Activated CD4-positive, alpha-beta T cell treated with anti-CD3 and anti-CD28 coated beads for 24 hours (primary cell): ENCODE data around the gene MCFD2.
"Not testable (repeated sequence)": the region's sequence is repeated elsewhere in the genome, so short reads cannot be mapped to it uniquely, and the experiment has no call there.

Experiments
- DNase-seq, 2 donors: peaks; one replicate each; pipeline ENCODE4 v3.0.0-alpha.2; 2020; ENCODE audit warnings: low read depth in 2 of 2

Gene MCFD2

GRCh38 chr2:46937471-46937901 is 21.9 kb upstream of the MCFD2 start:
- DNase-seq = no peak

DNA sequence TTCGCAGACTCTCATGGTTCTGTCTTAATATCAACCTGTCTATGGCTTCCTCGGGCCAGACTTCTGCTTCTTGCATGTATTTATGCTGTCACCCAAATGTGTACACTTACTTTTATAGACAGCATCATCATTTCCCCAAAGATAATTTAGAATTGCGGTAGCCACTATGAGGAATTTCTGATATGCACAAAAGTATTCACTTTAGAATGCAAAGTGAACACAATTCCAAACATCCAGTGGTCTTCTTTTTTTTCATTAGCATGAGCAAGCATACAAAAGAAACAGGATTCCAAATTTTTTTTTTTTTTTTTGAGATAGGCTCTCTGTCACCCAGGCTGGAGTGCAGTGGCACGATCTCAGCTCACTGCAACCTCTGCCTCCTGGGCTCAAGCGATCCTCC is 21.0 kb upstream of the MCFD2 start:
- no peak for DNase-seq

DNA sequence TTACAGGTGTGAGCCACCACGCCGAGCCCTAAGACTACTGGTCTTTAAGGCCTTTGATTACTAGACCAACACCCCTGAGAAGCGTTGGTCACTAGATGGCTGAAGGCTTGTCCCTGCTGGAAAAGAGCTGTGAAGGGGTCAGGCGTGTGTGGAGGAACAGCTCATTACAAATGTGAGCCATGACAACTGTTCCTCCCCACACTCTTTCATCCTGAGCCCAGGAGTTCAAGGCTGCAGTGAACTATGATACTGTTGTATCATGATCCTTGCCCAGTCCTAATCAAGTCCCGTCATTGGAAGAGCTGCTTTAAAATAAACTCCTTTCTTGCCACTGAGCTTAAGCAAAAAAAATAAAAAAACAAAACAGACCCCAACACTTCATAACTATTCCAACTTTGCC is 19.5 kb upstream of the MCFD2 start:
- no peak for DNase-seq

DNA sequence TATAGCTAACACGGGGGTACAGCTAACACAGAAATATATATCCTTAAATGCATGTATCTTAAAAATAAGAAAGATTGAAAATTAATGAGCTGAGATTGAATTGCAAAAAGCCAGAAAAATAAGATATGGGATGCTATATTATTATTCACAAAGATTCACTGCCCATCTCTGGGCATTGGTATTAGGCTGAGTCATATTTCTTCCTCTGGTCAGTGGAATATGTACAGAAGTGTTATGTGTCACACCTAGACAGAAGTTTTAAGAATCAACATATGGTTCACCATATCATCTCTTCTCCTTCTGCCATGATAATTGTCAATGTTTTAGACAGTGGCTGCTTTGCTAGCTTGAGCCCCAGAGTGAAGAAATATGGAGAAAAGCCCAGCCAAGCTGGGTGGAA is 14.0 kb upstream of the MCFD2 start:
- DNase-seq = no peak

- DNase-seq = no peak
These were observed 11.3 kb upstream of the MCFD2 start for GRCh38 chr2:46926863-46927262.

DNA sequence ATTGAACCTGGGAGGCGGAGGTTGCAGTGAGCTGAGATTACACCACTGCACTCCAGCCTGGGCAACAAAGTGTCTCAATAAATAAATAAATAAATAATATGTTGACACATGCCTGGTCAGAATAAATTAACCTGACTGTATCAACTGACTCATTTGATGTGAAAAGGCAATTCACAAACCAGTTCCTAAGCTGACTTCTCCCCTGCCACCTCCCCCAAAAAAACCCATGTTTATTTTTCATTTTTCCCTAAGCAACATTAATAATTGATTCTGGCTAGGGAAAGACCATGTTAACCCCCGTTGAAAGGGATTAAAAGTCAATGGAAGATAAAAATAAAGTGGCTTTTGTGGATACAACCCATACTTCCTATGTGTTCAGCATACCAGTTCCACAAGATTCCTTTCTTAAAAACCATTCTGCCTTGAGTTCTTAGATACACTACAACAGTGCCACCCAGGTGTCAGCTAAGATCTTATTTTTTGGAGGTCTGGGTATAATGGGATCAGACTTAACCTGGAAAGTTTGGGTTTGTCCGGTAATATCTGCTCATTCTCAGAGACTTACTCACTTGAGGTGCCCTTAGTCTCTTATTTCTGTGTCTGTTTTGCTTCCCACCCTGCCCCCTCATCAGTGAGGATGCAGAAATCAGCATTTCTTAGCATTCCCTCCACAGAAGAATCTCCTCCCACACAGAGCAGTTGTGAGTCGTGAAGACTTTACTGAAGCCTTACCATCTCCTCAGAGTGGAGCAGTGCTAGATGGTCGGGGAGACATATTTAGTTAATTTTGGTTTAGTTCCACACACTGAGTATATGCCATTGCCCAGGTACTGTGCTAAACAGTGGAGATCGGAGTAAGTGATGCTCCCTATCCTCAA is 10.1 kb upstream of the MCFD2 start:
- no peak for DNase-seq

DNA sequence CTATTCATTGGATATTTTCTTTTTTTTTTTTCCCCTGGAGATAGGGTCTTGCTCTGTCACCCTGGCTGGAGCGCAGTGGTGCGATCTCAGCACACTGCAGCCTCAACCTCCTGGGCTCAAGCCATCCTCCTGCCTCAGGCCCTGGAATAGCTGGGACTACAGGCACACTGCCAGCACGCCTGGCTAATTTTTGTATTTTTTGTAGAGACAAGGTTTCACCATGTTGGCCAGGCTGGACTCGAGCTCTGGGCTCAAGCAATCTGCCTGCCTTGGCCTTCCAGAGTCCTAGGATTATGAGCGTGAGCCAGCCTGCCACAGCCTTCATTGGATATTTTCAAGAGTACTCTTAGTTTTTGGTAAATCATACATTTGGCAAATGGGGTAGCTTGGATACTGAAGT is 9.0 kb upstream of the MCFD2 start:
- no peak for DNase-seq

DNA sequence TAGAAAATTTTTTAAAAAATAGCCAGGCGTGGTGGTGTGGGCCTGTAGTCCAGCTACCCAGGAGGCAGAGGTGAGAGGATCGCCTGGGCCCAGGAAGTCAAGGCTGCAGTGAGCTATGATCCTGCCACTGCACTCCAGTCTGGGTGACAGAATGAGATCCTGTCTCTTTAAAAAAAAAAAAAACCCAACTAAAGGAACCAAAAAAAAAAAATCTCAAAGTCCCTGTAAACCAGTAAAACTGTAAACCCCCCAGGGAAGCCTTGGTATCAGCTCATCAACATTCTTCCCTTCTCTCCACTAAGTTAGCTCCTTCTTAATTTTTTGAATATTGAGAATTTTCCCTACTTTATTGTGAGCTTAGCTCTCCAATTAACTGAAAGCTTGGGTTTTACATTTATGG is 8.4 kb upstream of the MCFD2 start:
- DNase-seq = no peak

GRCh38 chr2:46923041-46923528 is 7.5 kb upstream of the MCFD2 start:
- no peak for DNase-seq

DNA sequence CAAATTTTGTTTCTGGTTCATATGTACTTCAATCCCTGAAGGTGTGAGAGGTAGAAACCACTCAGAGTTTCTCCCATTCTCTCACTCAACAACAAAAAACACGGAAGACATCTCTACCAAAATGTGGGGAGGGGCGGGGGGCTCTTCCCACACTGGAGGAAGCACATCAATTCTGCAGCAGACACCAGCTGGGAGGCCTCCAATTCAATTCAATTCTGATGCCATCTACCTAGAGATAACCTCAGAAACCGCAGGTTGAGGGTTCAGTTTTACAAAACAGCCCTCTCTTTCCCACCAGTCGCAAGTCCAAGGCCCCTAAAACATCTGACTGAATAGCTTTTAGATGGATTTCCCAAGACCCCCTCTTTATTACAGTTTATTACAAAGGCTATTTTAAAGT is 7.0 kb upstream of the MCFD2 start:
- DNase-seq = no peak

DNA sequence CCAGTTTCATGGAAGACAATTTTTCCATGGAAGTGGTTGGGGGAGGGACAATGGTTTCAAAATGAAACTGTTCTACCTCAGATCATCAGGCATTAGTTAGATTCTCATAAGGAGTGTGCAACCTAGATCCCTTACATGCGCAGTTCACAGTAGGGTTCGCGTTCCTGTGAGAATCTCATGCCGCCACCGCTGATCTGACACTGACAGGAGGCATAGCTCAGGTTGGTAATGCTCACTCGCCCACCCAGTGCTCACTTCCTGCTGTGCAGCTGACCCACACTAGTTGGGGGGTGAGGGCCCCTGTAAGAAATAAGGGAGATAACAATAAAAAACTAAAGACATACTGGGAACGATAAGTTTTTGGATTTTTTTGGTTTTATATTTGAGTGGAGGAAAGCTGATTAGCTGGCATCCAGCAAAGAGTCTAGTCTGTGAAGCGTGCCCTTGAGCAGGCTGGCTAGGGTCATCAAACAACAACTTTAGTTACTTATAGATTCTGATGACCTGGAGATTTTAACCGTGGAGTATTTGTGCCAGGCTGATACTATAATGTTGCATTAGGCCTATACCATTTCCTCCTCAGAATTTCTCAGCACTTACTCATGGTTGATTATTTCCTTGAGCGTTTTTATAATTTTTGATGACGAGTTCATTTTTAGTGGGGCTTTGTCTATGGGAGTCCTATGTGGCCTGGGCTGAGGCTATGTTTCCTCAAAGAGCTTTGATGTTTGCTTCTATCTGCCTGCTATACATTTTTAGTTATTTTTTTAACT is 6.3 kb upstream of the MCFD2 start:
- DNase-seq = no peak

GRCh38 chr2:46917628-46918027 is 2.0 kb upstream of the MCFD2 start:
- DNase-seq = no peak

- DNase-seq = peak; percentile 65 to 66
These were observed 415 bp upstream of the MCFD2 start for GRCh38 chr2:46915811-46916630.

GRCh38 chr2:46914578-46915230 is 902 bp downstream of the MCFD2 start:
- no peak for DNase-seq

DNA sequence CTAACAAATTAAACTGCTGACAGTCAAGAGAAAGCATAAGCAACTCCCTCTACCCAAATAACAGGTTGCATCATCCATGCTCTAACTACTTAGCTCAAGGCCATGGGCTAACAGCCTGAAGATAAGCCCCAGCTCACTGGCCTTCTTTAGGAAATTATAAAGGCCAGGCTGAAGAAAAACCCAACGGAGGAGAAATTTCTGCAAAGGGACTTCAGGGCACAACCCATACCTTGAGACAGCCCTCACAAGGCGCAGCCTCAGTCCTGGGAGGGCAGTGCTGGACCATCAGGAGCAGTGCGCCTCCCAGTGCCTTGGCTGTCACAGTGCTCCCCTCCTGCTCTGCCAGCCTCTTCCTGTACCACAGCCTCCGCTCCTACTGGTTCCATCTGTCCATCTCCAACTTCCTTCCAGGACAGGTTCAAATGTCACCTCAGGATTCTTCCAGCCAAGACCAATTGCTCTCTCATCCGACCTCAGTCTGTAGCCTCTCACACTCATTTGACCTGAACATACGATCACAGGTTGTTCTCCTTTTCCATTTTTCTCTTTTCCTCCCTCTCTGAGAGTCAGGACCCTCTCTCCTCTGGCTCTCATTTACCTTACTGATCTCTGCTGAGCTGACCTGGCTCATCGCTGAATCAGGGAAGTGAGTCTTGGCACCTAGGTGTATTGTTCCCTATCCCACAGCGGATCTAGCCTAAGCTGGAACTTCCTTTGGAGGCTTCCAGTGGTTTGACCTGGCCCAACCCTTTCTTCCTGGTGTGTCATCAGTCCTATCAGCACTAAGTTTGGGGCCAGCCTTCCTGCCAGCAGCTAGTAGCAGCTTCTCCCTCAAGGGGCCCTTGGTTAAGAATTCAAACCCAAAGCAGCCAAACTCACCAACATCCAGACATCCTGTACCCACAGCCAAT is 1.9 kb downstream of the MCFD2 start:
- DNase-seq = no peak

DNA sequence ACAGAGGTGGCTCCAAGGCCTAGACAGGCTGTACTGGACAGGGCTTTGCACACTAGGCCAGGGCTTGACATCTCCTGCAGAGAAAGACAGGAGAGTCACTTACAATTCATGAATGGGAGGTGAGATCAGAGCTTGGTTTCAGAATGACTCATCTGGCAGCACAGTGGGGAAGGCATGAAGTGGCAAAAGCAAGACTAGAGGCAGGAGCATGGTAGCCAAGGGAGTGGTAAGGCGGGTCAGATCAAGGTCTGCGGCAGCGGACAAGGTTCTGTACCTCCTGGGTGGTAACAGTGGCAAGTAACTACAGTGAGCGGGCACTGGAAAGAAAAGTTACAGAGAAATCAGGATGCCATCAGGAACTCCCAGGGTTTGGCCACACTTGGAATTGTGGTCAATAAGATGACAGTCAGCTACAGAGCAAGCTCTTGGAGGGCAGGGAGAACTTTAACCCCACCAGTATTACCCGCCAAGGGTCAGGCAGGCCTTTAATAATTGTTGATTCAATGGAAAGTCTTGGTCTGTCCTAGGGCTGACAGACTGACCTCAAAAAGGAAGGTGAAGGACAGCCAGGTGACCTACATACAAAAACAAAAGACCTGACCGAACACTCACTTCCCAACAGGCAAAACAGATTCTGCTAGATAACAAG is 5.7 kb downstream of the MCFD2 start:
- no peak for DNase-seq

- DNase-seq = no peak
These were observed 6.5 kb downstream of the MCFD2 start for GRCh38 chr2:46909150-46909549.

- not testable (repeated sequence) for DNase-seq
These were observed 10.5 kb downstream of the MCFD2 start for GRCh38 chr2:46904908-46905678.

DNA sequence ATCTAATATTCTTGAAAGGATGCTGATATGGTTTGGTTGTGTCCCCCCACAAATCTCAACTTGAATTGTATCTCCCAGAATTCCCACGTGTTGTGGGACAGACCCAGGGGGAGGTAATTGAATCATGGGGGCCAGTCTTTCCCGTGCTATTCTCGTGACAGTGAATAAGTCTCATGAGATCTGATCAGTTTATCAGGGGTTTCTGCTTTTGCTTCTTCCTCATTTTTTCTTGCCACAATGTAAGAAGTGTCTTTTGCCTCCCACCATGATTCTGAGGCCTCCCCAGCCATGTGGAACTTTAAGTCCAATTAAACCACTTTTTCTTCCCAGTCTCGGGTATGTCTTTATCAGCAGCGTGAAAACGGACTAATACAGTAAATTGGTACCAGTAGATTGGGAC is 12.6 kb downstream of the MCFD2 start:
- DNase-seq = not testable (repeated sequence)
